T-helper 2 cell treated with Interferon-gamma antibody and Interleukin-4, amounts not matched to agents 5 μg/mL and 100 μg/mL, for 36 hours (primary cell): ENCODE measurements around the gene GALT.
"Not testable (repeated sequence)": the region's sequence is repeated elsewhere in the genome, so short reads cannot be mapped to it uniquely, and the experiment has no call there.

Source experiments
- DNase-seq: peaks from one replicate; pipeline ENCODE4 v3.0.0; 2021; ENCODE audit warnings: low spot score
- H3K27ac Mint-ChIP-seq: one replicate; pipeline ENCODE4 v1.8.0; 2021; ENCODE audit warnings: mild to moderate bottlenecking, mixed read lengths
- H3K27me3 Mint-ChIP-seq: one replicate; pipeline ENCODE4 v1.8.0; 2021; ENCODE audit warnings: low read depth, mixed read lengths
- H3K36me3 Mint-ChIP-seq: one replicate; pipeline ENCODE4 v1.8.0; 2021; ENCODE audit warnings: low read depth, mixed read lengths
- H3K4me1 Mint-ChIP-seq: one replicate; pipeline ENCODE4 v1.8.0; 2021; ENCODE audit warnings: low read depth, mixed read lengths
- H3K4me3 Mint-ChIP-seq: one replicate; pipeline ENCODE4 v1.8.0; 2022; ENCODE audit warnings: mild to moderate bottlenecking, moderate library complexity, mixed read lengths
- H3K9me3 Mint-ChIP-seq: one replicate; pipeline ENCODE4 v1.8.0; 2021; ENCODE audit warnings: mixed read lengths

Gene GALT

DNA sequence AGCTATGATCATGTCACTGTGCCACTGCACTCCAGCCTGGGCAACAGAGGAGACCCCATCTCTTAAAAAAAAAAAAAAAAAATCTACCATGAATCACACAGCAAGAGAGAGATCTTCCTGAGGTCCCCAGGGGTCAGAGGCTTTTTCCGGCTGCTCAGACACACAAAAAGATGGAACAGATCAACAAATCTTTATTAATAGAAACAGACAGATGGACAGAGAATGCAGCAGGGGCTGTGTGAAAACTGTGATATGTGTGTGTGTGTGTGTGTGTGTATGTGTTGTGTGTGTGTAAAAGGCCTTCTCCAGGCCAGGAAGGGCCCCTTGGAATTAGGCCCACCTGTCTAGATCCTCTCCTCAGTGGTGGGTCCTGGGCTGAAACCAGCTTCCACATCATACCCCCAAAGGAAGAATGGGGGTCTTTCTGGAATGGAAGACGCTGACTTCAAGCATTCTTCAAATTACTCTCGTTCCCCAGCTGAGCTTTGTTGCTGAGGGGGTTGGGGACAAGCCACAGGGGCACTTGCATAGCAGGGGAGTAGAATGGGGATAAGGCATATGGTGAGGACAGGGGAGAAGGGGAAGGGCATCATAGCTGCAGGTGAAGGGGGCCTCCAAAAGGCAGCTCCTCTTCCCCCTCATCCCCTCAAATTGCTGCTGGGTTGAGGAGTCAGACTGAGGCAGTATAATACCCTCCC lies 11.8 kb upstream of the GALT start:
- H3K4me3 Mint-ChIP-seq = no peak overlapping the region
- H3K36me3 Mint-ChIP-seq = peaks cover 14% of the 10 kb centered on the region
- no peaks in the 10 kb centered on the region for H3K9me3 Mint-ChIP-seq
- H3K4me1 Mint-ChIP-seq = peaks cover 22% of the 10 kb centered on the region
- H3K27ac Mint-ChIP-seq = no peak overlapping the region
- peaks cover 16% of the 10 kb centered on the region for H3K27me3 Mint-ChIP-seq
- no peak for DNase-seq

DNA sequence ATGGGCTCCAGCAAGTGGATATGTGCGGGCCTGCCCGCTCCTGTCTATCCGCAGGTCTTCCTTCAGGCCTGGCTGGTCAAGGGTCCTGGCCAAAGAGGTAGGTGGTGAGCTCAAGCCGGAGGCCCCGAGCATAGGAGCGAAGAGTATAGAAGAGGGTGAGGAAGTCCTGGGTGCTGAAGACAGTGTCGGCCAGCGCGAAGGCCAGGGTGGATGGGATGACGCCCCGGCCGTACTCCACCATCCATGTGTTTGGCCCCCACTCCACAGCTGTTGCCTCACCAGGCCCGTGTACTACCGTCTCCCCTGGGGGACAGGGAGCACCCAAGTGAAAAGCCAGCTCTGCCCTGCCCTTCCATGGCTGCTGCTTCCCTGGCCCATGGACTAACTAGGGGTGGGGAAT lies 10.9 kb upstream of the GALT start:
- Mint-ChIP-seq H3K4me1 (peaks cover 22% of the 10 kb centered on the region), H3K27me3 (peaks cover 7% of the 10 kb centered on the region), H3K4me3 (peak overlapping the region; percentile 39), H3K27ac (peak overlapping the region; percentile 60), H3K9me3 (no peaks in the 10 kb centered on the region), H3K36me3 (peaks cover 14% of the 10 kb centered on the region)
- no peak for DNase-seq

DNA sequence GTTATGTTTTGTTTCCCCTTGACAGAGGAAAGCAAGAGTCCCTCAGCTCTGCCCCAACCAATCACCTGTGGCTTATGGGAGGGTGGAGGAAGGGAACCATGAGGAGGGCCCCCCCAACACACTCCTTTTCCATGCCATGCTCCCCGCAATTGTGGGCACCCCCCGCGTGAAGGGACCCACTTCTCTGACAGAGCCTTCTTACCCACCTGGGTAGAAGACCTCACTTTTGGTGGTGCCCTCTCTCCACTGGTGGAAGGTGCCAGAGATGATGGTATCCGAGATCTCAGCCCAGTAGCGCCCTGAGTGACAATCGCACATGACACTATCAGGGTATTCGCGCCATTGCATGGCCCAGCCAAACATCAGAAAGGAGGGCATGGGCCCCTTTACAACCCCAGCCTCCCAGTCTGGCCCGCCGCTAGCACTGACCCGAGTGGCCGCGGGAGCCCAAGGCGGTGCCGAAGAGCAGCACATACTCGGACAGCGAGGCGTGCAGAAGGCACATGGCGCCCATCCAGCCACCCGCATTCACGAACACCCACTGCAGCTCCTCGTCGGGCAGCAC lies 9.6 kb upstream of the GALT start:
- no peaks in the 10 kb centered on the region for H3K9me3 Mint-ChIP-seq
- H3K4me3 Mint-ChIP-seq = peak overlapping the region; percentile 97
- no peaks in the 10 kb centered on the region for H3K27me3 Mint-ChIP-seq
- peaks cover 14% of the 10 kb centered on the region for H3K36me3 Mint-ChIP-seq
- peak overlapping the region; percentile 83 for H3K27ac Mint-ChIP-seq
- no peak for DNase-seq
- peaks cover 22% of the 10 kb centered on the region for H3K4me1 Mint-ChIP-seq

DNA sequence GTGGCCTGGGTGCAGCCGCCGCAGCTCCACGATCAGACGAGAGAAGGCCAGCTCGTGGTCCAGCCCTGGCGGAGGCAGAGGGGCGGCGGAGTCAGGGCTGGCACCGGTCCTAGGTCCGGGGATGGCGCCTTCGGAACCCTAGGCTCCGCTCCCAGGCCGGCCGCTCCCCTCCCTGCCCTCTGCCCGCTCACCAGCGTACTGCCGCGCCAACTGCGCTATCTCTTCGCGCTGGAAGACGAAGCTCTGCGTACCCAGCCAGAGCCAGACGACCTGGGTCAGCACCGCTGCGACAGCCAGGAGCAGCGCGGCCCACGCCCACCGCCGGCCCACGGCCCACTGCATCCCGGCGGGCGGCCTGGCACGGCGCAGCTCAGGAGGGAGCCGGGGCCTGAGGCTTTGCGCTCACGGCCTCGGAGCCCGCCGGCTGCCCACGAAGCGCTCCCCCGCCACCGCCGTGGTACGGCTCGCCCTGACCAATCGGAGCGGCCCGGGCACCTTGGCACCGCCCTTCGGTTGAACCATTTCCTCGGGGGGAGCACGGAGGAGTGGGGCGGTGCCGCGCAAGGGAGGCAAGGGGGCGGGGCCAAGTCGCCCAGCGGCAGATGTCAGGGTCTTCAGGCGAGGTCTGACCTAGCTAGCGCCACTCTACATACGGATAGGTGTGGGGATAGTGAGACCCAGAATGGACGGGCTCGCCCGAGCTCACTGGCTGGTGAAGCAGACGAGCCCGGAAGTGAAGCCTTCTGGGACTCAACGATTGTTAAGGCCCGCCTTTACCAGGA lies 8.9 kb upstream of the GALT start, which contains the start of gene SIGMAR1:
SIGMAR1 (minus strand) TSS at position 432 of the 782 bp plus-strand sequence; CDS start at position 342, 90 bp downstream.
- H3K27me3 Mint-ChIP-seq = no peaks in the 10 kb centered on the region
- H3K4me3 Mint-ChIP-seq = peak within 1 kb of the TSS; percentile 97
- H3K27ac Mint-ChIP-seq = peak within 1 kb of the TSS; percentile 87
- H3K36me3 Mint-ChIP-seq = peaks cover 14% of the 10 kb centered on the region
- DNase-seq = peak; percentile 94
- no peaks in the 10 kb centered on the region for H3K9me3 Mint-ChIP-seq
- H3K4me1 Mint-ChIP-seq = peaks cover 22% of the 10 kb centered on the region

DNA sequence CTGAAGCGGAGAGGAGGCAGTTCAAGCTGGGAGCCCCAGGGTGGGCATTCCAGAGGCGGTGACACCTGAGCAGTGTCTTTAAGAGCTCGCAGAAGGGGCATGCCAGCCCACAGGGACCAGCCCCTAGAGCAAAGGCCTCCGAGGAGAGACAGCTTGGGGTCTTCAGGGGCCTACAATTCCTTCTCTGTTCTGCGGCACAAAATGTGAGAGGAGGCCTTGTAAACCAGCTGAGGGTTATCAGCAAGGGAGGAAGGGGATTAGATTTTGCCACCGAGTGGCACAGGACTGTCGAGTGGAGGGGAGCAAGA lies 8.4 kb upstream of the GALT start:
- H3K36me3 Mint-ChIP-seq = peaks cover 14% of the 10 kb centered on the region
- DNase-seq = no peak
- peak overlapping the region; percentile 97 for H3K4me3 Mint-ChIP-seq
- H3K9me3 Mint-ChIP-seq = no peaks in the 10 kb centered on the region
- peaks cover 22% of the 10 kb centered on the region for H3K4me1 Mint-ChIP-seq
- H3K27ac Mint-ChIP-seq = peak overlapping the region; percentile 87
- no peaks in the 10 kb centered on the region for H3K27me3 Mint-ChIP-seq

DNA sequence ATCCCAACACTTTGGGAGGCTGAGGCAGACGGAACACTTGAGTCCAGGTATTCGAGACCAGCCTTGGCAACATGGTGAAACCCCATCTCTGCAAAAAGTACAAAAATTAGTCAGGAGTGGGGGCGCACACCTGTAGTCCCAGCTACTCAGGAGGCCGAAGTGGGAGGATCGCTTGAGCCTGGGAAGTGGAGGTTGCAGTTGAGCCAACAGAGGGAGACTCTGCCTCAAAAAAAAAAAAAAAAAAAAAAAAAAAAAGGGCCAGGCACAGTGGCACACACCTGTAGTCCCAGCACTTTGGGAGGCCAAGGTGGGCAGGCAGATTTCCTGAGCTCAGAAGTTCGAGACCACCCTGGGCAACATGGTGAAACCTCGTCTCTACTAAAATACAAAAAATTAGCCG lies 7.2 kb upstream of the GALT start:
- Mint-ChIP-seq H3K36me3 (peaks cover 12% of the 10 kb centered on the region), H3K4me1 (peaks cover 16% of the 10 kb centered on the region)
- H3K4me3 Mint-ChIP-seq, H3K27me3 Mint-ChIP-seq, H3K9me3 Mint-ChIP-seq, H3K27ac Mint-ChIP-seq, DNase-seq: not testable (repeated sequence)

DNA sequence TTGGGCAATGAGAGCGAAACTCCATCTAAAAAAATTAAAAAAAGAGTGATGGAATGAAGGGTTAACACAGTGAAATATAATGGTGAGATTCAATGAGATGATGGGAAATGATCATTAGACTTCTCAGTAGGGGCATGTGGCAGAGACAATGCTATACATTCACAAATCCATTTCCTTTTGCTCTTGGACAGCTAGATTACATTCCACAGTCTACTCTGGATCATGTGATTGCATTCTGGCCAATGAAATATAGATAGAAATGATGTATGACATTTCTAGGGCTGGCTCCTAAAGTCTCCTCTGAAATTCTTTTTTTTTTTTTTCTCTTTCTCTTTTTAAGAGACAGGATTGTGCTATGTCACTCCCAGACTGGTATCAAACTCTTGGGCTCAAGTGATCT lies 3.8 kb upstream of the GALT start:
- DNase-seq = no peak
- H3K9me3 Mint-ChIP-seq = no peaks in the 10 kb centered on the region
- H3K27me3 Mint-ChIP-seq = no peaks in the 10 kb centered on the region
- H3K27ac Mint-ChIP-seq = no peak overlapping the region
- no peak overlapping the region for H3K4me3 Mint-ChIP-seq
- peaks cover 7% of the 10 kb centered on the region for H3K36me3 Mint-ChIP-seq
- peaks cover 18% of the 10 kb centered on the region for H3K4me1 Mint-ChIP-seq

DNA sequence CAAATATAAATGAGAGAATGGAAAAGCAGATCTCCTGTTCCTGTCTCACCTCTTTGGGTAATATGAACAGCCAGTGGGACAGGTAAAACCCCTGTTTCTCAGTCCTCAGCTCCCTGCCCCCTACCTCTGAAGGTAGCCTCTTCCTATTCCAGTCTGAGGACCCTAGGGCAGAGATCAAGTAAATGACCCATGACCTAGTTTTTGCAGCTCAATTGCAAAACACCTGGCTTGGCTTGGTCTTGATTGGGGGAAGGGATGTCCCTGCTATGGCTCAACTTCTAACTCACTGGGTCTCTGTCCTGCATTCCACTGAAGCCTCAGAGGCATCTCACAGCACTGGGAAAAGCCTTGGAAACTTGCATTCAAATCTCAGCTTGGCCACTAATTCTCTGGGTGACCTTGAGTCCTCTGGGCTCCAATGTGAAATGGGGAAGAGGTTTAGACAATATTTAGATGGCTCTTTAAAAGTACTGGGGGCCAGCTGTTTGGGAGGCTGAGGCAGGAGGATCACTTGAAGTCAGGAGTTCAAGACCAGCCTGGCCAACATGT lies 1.6 kb upstream of the GALT start:
- Mint-ChIP-seq H3K4me1 (peaks cover 23% of the 10 kb centered on the region), H3K4me3 (no peak overlapping the region), H3K27ac (no peak overlapping the region), H3K36me3 (peaks cover 29% of the 10 kb centered on the region), H3K9me3 (no peaks in the 10 kb centered on the region), H3K27me3 (no peaks in the 10 kb centered on the region)
- no peak for DNase-seq

DNA sequence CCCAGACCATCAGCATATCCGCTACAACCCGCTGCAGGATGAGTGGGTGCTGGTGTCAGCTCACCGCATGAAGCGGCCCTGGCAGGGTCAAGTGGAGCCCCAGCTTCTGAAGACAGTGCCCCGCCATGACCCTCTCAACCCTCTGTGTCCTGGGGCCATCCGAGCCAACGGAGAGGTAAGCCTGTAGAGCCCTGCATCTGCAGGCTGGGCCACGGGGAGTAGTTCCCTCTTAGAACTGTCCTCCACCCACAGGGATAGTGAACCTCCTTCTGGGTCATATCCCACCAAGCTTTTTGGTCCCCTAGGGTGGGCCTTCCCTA lies 569 bp downstream of the GALT start:
- Mint-ChIP-seq H3K4me3 (peak overlapping the region; percentile 94), H3K36me3 (peaks cover 38% of the 10 kb centered on the region), H3K4me1 (peaks cover 23% of the 10 kb centered on the region), H3K27ac (peak overlapping the region; percentile 83), H3K27me3 (no peaks in the 10 kb centered on the region), H3K9me3 (no peaks in the 10 kb centered on the region)
- DNase-seq = no peak

DNA sequence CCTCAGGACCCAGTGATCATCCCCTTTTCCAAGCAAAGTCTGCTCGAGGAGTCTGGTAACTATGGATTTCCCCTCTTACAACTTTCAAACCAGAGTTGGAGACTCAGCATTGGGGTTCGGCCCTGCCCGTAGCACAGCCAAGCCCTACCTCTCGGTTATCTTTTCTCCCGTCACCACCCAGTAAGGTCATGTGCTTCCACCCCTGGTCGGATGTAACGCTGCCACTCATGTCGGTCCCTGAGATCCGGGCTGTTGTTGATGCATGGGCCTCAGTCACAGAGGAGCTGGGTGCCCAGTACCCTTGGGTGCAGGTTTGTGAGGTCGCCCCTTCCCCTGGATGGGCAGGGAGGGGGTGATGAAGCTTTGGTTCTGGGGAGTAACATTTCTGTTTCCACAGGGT lies 1.2 kb downstream of the GALT start:
- H3K27me3 Mint-ChIP-seq = no peaks in the 10 kb centered on the region
- no peak for DNase-seq
- no peaks in the 10 kb centered on the region for H3K9me3 Mint-ChIP-seq

DNA sequence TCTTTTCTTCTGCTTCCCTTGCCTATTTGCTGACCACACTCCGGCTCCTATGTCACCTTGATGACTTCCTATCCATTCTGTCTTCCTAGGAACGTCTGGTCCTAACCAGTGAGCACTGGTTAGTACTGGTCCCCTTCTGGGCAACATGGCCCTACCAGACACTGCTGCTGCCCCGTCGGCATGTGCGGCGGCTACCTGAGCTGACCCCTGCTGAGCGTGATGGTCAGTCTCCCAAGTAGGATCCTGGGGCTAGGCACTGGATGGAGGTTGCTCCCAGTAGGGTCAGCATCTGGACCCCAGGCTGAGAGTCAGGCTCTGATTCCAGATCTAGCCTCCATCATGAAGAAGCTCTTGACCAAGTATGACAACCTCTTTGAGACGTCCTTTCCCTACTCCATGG lies 2.2 kb downstream of the GALT start:
- DNase-seq = no peak
- no peak overlapping the region for H3K27ac Mint-ChIP-seq
- H3K36me3 Mint-ChIP-seq = peaks cover 38% of the 10 kb centered on the region
- H3K9me3 Mint-ChIP-seq = no peaks in the 10 kb centered on the region
- H3K4me1 Mint-ChIP-seq = peaks cover 34% of the 10 kb centered on the region
- H3K27me3 Mint-ChIP-seq = no peaks in the 10 kb centered on the region
- H3K4me3 Mint-ChIP-seq = peak overlapping the region; percentile 94

More for the DNA sequence above, 1.2 kb downstream of the GALT start:
- H3K27ac Mint-ChIP-seq = peak overlapping the region; percentile 83
- H3K36me3 Mint-ChIP-seq = peaks cover 38% of the 10 kb centered on the region
- peak overlapping the region; percentile 94 for H3K4me3 Mint-ChIP-seq
- peaks cover 28% of the 10 kb centered on the region for H3K4me1 Mint-ChIP-seq

DNA sequence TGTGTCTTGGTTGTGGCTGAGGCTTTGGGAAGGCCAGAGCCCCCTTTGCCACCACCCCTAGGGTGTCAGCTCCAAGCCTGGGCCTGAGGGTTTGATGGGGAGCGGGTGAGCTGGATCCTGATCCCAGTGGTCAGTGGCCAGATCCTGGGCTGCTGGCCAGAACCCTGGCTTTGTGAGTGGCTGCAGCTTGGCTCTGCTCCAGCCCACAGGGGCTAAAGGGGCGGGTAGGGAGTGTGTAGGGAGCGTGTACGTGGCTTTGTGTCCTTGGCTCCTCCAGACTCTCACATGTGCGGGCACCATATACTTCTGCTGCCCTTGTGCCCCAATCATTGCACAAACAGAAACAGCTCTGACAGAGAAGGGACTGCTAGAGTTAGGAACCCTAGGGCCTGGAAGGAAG lies 4.3 kb downstream of the GALT start:
- Mint-ChIP-seq H3K36me3 (peaks cover 38% of the 10 kb centered on the region), H3K4me1 (peaks cover 34% of the 10 kb centered on the region), H3K27me3 (no peaks in the 10 kb centered on the region), H3K27ac (no peak overlapping the region), H3K4me3 (no peak overlapping the region), H3K9me3 (no peaks in the 10 kb centered on the region)
- no peak for DNase-seq

DNA sequence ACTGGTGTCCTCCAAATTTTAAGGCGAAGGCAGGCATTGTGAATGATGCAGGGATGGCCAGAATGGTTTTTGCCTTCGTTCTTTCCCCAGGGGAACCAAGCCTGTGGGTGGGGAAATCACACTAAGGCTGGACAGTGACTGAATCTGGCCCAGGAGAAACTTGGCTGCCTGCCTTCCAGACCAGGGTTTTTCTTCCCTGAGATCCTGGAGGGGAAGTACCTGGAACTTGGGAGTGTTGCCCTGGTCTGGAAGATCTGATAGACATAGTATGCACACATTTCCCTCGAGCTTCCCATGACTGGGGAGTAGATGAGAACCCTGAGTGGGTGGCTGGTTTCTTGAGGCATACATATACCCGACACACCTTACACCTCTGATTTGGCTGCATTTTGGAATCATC lies 4.8 kb downstream of the GALT start:
- Mint-ChIP-seq H3K4me1 (peaks cover 31% of the 10 kb centered on the region), H3K27ac (no peak overlapping the region), H3K4me3 (no peak overlapping the region), H3K9me3 (no peaks in the 10 kb centered on the region), H3K27me3 (no peaks in the 10 kb centered on the region), H3K36me3 (peaks cover 39% of the 10 kb centered on the region)
- no peak for DNase-seq

DNA sequence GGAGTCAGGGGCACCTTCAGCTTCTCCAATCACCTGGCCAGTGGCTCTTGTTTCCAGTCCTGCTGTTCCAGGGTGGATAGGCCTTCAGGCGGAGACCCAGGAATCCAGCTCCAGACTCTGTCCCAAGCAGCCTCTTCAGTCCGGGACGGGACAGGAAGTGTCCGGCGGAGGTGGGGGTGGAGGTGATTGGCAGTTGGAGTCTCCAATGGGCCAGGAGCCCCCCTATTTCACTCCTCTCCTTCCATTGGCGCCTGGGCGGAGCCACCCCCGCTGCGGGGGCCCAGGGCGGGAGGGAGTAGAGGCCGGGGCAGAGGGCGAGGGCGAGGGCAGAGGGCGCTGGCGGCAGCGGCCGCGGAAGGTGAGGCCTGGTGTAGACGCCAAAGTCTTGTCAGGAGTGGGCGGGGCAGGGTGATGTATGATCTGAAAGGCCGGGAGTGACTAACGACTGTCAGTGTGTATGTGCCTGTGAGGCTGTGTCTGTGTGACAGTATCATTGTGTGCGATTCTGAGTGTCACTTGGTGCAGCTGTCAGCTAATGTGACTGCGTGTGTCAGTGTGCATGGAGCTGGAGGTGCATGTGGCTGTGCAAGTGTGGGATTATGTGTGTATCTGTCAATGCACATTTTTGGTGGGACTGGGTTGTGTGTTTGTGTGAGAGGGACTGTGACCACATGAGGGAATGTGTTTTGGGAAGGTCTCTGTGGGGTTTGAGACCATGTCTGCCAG lies 5.6 kb downstream of the GALT start, which contains the start of gene IL11RA:
IL11RA (plus strand) TSS at position 310 of the 726 bp plus-strand sequence. CDS start 3,033 bp downstream, outside the sequence.
- H3K36me3 Mint-ChIP-seq = peaks cover 37% of the 10 kb centered on the region
- peak; percentile 56 for DNase-seq
- H3K27me3 Mint-ChIP-seq = no peaks in the 10 kb centered on the region
- no peaks in the 10 kb centered on the region for H3K9me3 Mint-ChIP-seq
- H3K4me3 Mint-ChIP-seq = peak within 1 kb of the TSS; percentile 3
- H3K27ac Mint-ChIP-seq = peak within 1 kb of the TSS; percentile 62
- peaks cover 29% of the 10 kb centered on the region for H3K4me1 Mint-ChIP-seq
